ENCODE measurements around the gene DUOXA1. TPM values are rescaled to one million over a fixed set of nuclear protein-coding genes. Genes with fewer than 3 reads are reported as not detected.

DUOXA1 gene
- polyA plus RNA-seq, 12 donors: 0.20 to 15.9 (median 1.7) TPM; not detected in 6

DNA sequence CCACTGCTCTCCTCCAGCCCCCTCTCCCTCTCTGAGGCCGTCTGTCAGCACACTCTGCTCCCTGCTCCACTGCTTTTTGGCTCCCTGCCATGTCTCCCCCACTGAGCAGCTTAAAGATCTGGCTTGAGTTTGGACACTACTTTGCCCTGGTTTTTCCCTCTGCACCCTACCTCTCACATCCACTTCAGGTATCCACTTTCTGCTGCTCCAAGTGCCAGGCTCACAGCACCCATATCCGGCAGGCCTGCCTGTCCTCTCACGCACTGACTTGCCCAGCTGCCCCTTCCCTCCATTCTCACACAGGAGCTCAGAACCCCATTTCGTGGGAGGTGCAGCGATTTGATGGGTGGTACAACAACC, 3.9 kb upstream of the DUOXA1 start:
- no peak for DNase-seq

GRCh38 chr15:45132844-45133560, 3.3 kb upstream of the DUOXA1 start:
- no peak for DNase-seq

- no peak for DNase-seq
Measured at GRCh38 chr15:45131510-45131909, 1.8 kb upstream of the DUOXA1 start.

DNA sequence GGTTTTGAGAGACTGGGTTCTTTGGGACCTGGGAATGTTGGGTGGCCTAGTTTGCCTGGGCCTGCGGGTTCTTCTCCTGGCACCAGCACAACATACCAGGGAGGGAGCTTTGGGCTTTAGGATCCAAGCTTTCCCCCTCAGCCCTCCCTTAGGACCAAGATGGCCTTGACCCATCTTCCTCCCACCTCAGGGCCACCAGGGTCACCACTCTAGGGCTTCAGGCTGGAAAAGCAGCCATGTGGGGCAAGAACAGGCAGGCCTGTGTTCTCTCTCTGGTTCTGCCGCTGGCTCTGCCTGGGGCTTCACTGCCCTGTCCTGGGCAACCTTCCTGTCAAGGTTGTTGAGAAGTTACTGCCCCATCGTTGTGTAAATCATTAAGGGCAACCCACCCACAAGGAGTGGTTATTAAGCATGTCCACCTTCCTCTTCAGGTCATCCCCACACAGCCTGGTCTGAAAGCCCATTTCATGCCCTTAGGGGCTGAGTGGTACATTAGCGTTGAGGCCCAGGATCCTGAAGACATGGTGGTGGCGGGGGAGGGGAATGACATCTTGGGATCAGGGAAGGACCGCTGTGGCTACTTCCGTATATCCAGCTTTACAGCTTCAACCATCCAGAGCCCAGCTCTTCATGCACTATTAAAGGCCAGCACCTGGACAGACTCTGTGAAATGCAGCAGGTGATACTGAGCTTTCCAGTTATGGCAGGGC, 767 bp upstream of the DUOXA1 start:
- no peak for DNase-seq

GRCh38 chr15:45128971-45129639, 574 bp downstream of the DUOXA1 start:
- no peak for DNase-seq

DNA sequence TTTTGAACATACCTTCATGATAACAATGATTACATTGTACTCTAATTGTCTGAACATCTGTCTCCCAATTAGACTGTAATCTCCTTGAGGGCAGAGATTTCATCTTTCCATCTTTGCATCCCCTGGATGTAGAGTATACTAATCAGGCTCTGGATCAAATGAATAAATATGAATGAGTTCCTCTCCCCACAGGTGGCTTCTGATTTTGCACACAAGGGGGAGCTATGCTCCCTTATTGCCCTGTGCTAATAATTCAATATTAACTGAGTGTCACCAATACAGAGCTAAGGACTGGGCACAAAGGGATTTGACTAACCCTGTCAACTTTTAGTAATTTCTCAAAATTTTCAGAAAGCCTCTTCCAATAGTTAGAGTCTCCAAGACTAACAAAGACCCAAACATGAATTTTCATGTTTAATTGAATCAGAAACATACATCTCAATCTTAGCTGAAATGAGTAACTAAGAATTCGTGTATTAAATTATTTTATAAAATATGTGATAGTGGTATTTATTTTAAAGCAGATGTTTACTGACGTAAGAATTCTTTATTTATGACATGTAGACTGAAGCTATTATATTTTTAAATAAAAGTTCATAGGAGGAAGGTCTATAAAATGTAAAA, 3.0 kb downstream of the DUOXA1 start:
- DNase-seq: no peak

GRCh38 chr15:45123397-45123796, 6.3 kb downstream of the DUOXA1 start:
- DNase-seq: no peak

- no peak for DNase-seq
Measured at GRCh38 chr15:45122719-45123118, 7.0 kb downstream of the DUOXA1 start.

- no peak for DNase-seq
Measured at GRCh38 chr15:45121706-45122417, 7.8 kb downstream of the DUOXA1 start.

GRCh38 chr15:45121020-45121419, 8.7 kb downstream of the DUOXA1 start:
- no peak for DNase-seq

- no peak for DNase-seq
Measured at GRCh38 chr15:45120081-45120972, 9.4 kb downstream of the DUOXA1 start.

- DNase-seq: no peak
Measured at GRCh38 chr15:45118996-45119395, 10.7 kb downstream of the DUOXA1 start.

GRCh38 chr15:45118131-45118588, 11.5 kb downstream of the DUOXA1 start:
- DNase-seq: peak; percentile 87

DNA sequence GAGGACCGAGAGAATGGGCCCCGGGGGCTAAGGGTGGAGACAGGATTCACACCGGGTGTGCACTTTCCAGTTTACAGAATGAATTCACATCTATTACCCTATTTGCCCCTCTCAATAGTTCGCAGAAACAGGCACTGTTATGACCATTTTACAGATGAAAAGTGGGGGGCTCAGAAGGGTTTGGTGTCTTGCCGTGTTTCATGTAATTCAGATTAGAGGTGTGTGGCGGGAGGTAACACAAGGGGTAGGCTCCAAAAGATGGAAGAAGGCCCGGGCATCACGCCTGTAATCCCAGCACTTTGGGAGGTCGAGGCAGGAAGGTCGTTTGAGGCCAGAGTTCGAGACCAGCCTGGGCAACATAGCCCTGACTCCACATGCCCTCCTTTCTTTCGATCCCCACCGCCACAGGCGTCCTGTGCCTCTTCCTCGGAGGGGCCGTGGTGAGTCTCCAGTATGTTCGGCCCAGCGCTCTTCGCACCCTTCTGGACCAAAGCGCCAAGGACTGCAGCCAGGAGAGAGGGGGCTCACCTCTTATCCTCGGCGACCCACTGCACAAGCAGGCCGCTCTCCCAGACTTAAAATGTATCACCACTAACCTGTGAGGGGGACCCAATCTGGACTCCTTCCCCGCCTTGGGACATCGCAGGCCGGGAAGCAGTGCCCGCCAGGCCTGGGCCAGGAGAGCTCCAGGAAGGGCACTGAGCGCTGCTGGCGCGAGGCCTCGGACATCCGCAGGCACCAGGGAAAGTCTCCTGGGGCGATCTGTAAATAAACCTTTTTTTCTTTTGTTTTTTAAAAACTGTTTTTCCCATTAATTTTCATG, 12.2 kb downstream of the DUOXA1 start:
- no peak for DNase-seq

DNA sequence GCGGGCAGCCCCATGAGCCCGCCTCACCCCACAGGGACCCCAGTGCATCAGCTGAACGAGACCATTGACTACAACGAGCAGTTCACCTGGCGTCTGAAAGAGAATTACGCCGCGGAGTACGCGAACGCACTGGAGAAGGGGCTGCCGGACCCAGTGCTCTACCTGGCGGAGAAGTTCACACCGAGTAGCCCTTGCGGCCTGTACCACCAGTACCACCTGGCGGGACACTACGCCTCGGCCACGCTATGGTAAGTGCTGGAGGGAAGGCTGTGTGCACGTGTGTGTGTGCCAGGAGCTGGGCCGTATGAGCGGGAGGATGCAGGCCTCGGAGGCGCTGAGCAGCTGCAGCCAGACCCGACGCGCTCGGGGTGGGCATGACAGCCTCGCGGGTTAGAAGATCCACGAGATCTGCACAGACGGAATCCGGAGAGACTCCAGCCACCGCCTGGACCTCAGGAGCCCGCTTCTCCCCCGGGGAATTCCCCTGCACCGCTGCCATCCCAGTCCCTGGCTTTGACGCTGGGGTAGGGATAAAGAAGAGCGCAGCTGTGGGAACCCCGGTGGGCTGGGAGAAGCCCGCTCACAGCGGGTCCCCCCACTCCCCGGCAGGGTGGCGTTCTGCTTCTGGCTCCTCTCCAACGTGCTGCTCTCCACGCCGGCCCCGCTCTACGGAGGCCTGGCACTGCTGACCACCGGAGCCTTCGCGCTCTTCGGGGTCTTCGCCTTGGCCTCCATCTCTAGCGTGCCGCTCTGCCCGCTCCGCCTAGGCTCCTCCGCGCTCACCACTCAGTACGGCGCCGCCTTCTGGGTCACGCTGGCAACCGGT, 13.0 kb downstream of the DUOXA1 start:
- DNase-seq: no peak

GRCh38 chr15:45116006-45116481, 13.6 kb downstream of the DUOXA1 start:
- DNase-seq: no peak

GRCh38 chr15:45115312-45115820, 14.3 kb downstream of the DUOXA1 start:
- DNase-seq: no peak

GRCh38 chr15:45114751-45115085, 15.0 kb downstream of the DUOXA1 start:
- DNase-seq: no peak

All from muscle of arm (tissue), 12 donors.